ENCODE measurements around the gene RARB.

RARB gene

DNA sequence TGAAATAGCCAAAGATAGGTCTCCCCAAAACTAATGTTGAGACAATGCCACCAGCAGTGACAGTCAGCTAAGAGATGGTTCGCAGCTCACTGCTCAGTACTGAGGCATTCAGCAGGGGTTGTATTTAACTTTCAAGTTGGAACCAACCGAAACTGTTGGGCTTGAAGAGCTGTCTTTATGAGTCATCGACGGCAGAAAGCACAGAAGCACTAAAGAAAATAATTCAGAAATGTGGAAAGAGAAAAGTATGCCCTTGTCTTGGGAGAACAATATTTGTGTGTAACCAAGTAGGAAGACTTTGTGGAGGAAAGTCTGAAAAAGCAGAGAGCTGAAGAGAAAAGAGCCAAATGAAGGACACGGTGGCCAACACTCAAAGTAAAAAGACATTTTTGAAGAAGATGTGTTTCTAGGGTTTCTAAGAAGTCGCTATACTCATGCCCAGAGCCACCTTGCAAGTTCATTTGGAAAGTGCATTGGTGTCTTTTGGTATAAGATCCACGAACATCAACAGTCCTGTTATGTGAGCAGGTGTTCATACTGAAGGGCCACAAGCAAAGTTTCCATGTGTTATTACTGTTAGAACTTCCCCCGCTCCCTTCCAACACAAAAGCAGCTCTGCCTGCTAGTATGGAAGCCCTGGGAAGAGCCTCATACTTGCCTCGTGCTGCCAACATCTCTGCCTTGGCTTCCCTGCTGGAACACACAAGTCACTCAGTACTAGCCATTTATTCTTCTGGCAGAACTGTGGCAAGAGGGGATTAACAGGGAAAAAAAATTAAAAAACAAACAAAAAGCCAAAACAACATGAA lies 4.1 kb upstream of the RARB start:
- no peak for DNase-seq

GRCh38 chr3:25424614-25425013 lies 3.4 kb upstream of the RARB start:
- DNase-seq: no peak

DNA sequence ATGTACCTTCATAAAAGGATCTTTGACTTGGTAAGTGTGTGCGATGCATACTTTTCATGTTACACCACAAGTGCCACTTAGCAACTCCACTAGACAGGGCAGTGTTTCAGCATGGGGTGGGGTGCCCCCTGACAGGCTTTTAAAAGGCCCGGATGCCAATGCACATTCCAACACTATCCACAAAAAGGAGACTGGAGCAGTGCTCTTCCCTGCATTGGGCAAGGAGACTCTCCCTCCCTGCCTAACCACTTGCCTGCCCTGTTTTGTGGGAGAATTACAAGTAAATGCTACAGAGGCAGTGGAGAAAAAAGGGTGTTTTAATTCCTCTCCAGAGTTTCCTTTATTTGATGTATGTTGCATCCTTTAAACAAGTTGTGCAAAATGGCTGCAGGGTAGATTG lies 1.7 kb upstream of the RARB start:
- DNase-seq: no peak

- DNase-seq: no peak
Observed at GRCh38 chr3:25427155-25427554, 908 bp upstream of the RARB start.

GRCh38 chr3:25427563-25427941 lies 511 bp upstream of the RARB start:
- no peak for DNase-seq

DNA sequence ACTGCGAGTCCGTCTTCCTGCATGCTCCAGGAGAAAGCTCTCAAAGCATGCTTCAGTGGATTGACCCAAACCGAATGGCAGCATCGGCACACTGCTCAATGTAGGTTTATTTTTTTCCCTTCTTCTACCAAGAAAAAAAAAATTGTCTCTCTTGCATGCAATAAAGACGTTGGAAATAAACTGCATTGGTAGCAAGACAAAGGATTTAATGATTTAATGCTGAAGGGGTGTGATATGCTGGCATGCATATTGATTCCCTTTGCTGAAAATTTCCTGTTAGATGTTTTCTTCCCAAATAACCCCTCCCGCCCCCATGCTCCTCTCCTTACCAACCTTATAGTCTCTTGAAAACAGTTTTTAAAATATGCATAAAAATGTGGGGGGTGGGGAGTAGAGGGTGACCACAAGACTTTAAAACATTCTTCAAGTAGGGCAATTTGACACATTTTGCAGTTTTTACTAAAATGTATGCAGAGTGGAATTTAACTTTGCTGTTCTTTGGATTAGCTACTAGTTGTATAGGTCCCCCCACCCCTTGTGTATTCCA lies 799 bp downstream of the RARB start:
- no peak for DNase-seq

DNA sequence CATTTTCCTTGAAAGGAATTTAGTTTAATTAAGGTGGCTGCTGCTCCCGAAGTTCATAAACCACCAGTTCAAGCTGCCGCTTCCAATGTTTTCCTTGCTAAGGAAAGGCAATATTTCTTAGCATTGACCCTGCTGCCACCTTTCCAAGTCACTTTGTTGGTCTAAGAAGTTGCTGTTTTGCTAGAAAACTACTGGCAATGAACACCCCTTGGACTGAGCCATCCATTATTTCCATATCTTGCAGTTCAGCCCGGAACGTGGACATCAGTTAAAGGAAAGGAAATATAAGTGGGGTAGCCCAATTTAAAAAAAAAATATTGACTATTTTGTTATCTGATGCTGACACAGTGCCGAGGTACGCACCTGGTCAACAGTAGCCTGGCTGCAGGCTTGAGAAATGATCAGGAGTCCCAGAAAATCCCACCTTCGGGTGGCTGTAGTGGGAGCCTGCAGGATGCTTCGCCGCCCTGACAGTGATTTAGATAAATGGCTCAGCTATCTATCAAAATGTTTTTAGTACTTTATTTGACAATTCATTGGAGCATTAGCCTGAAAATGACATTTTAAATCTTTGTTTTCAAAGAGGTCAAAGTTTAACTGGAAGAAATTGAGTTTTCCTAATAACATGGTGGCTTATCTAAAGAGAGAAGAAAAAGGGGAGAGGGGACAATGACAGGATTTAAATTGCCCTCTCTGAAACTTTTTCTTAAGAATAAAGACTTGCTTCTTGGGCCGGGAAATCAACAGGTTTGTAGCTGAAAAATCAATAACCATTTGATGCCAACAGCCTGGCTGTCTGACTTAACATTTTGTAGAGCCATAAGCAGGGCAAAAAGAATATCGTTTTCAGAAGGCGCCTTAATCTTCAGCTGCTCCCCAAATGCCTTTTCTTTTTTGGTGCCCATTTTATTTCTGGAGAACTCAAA lies 1.6 kb downstream of the RARB start:
- DNase-seq: no peak

DNA sequence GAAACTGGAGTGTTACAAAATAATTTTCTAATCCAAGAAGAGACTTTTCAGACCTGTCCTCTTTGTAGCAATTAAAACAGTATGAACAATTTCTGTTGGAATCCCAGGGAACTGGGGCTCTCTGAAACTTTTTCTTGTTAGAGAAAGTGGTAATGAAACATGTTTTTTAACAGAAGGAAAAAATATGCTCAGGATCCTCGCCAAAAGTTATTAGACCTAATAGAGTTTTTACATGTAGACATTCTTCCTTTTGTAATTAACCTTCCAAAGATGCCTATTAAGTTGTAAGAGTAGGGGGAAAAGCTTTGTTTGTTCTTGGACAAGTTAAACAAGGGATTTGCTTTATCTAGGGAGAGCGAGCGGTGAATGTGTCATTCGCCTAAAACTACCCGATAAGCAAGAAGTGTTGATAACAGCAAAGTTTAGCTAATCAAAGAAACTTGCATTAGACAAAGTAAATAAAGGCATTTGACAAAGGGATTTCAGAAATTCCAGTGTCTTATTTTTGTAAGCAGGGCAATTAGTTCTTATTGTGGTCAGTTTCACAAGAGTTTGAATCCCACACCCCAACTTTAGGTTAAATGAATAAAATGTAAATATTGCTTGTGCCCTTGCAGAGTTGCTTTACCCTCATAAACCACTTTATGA lies 2.3 kb downstream of the RARB start:
- no peak for DNase-seq

- no peak for DNase-seq
Observed at GRCh38 chr3:25430935-25431770, 3.1 kb downstream of the RARB start.

DNA sequence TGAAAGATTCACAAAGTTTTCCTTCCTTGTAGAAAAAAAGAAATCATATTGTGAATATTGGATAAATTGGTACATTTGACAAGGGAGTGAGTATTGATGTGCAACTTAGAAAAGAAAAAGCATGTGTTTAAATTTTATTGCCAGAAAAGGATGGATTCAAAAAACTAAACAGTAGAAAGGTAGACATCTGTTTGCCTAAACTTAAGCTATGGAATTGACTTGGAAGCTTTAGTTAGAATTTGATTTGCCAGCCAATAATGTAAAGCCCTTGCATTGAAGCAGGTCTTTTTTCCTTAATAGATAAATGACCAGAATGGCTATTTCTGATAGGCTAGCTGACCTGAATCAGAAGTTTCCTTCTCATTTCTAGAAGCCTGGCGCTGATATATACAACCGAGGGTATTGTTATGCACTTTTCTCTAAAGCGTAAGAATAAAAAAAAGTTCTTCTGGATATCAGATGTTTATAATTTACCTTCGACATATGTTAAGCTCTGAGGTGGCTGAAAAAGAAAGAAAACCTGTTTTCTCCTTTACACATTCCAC lies 4.2 kb downstream of the RARB start:
- DNase-seq: no peak

- DNase-seq: no peak
Observed at GRCh38 chr3:25433106-25433505, 5.0 kb downstream of the RARB start.

DNA sequence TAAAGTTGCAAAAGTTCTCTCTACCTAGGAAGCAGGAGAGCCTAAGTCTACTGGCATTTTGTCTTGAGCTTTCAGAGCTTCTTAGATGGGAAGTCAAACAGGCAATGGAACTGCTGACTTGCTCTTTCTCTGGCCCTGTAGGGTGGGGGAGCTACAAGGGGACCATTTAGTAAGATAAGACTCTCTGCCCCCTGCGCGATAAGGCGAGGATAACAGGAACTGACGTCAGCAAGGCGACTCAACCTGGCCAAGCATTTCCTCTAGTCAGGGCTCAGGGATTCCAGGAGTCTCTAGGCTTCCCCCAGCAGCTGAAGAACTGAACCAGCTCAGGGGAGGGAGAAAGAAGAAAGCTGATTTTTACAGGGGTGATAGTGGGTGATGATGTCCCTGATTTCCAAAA lies 5.8 kb downstream of the RARB start:
- no peak for DNase-seq

DNA sequence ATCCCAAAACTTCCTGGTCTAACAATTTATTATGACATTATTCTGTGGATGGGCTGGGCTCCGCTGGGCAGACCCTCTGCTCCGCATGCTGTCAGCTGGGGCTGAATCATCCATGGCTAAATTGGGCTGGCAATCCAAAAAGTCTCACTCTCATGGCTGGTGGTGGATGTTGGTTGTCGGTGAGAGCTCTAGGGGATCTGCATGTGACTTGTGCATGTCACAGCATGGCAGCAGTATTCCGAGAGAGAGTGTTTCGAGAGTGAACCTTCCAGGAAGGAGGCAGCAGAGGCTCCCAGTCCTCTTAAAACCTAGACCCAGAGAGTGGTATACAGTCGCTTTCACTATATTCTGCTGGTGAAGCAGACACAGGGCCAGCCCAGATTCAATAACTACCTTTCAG lies 9.9 kb downstream of the RARB start:
- no peak for DNase-seq

DNA sequence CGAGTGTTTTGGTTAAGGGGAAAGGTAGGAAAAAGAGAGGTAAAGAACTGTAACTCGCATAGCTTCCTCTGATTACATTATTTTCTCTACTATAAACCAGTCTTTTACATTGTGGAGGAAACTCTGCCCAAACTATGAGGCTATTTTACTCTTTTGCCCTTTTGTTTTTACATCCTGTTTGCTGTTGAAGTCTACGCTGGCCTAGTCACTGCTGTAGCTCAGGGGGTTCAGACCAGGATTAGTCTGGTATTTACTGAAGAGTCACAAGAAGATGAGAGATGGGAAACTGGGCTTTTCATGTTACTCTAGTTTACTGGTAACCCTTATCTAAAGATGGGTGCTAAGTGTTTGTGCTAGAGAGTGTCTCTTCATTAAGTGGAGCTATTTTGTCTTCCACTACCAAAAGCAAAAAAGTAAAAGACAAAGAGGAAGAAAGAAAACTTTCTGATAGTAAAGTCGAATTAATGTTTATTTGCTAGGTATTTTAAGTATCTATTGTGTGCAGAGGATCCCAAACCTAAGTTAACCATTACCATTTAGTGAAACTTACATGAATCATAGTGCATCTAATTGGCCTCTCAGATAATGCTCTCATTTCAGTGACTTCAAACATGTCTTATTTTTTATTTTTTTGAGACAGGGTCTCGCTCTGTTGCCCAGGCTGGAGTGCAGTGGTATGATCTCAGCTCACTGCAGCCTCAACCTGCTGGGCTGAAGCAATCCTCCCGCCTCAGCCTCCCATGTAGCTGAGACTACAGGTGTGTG lies 10.9 kb downstream of the RARB start:
- DNase-seq: no peak

- no peak for DNase-seq
Observed at GRCh38 chr3:25441234-25441856, 13.3 kb downstream of the RARB start.

- DNase-seq: no peak
Observed at GRCh38 chr3:25442486-25442885, 14.4 kb downstream of the RARB start.

- DNase-seq: no peak
Observed at GRCh38 chr3:25444273-25444672, 16.2 kb downstream of the RARB start.

DNA sequence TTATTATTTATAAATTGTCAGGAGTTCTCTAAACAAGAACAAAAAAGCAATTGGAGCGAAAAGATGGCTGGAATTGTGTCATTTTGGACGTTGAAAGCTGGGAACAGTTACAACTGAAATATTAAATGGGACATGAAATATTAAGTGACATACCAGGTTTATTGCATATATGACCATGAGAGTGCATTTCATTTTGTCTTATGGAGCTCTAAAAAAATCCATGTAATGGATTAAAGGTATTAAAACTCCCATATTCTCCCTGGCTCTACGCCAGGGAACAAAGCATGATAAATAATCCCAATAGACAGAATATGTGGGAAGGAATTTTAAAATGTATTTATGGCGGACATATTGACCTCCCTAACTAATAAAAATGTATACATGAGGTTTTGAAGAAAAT lies 17.7 kb downstream of the RARB start:
- DNase-seq: no peak

DNA sequence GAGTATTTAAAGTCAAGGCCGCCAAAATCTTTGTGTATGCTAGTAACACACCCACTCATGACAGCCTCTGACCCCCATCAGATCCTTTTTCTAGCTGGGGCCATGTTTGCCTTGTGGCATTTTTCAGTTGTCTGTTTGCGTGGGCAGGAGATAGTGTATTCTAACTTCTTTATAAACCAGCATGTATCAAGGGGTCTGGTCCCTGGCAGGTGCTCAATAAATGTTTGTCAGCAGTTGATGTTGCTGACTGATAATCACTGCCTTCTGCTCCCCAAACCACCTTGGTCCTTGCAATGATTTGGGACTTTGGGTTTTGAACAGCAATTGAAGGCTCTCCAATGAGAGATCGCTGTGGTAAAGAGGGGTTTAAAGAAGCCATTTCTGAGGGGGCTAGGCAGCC lies 19.2 kb downstream of the RARB start:
- no peak for DNase-seq

GRCh38 chr3:25447925-25448324 lies 19.9 kb downstream of the RARB start:
- DNase-seq: no peak
